ENCODE data around the gene GABRG3.

The GABRG3 gene

DNA sequence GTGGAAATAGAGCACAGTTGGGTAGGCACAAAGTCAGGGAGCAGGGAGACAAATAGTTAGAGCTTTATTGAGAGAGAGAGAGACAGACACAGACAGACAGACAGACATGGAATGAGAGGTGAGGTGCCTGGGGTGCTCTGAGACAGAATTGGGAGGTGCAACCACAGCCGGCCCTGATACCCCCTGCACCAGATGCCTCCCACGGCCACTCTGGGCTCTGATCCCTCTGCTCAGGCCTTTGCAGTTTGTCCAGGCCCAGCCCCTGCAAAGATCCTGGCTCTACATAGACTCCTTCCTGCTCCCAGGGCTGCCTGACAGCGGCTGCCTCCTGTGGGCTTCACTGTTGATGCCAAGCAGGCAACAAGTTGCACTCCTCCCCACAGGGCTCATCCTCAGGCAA is 283.8 kb downstream of the GABRG3 start:
- no peak overlapping the region for H3K27ac ChIP-seq (ENCODE audit: extremely low read depth, low read depth, low read length)
- no peaks in the 10 kb centered on the region for H3K9me3 ChIP-seq (ENCODE audit: control insufficient read depth, insufficient read depth, low read depth, low read length)
- POLR2A ChIA-PET, result no interaction called here
- TF ChIP-seq ZFP37 (tag by site-specific recombination; IDR thresholded peaks at IDR 0.05) (no peak), ZBTB7A (tag by site-specific recombination; IDR thresholded peaks at IDR 0.05; ENCODE audit: low read depth) (no peak), ZNF596 (tag by site-specific recombination; IDR thresholded peaks at IDR 0.05) (no peak), ZNF623 (tag by site-specific recombination; IDR thresholded peaks at IDR 0.05) (no peak), SP7 (tag by site-specific recombination; IDR thresholded peaks at IDR 0.05) (no peak), WT1 (tag by site-specific recombination; IDR thresholded peaks at IDR 0.05) (no peak), OSR2 (tag by site-specific recombination; IDR thresholded peaks at IDR 0.05) (no peak), ZBTB21 (tag by site-specific recombination; IDR thresholded peaks at IDR 0.05) (no peak), ZNF24 (tag by site-specific recombination; IDR thresholded peaks at IDR 0.05) (no peak), SALL2 (tag by site-specific recombination; IDR thresholded peaks at IDR 0.05; ENCODE audit: borderline replicate concordance) (no peak), REPIN1 (tag by site-specific recombination; IDR thresholded peaks at IDR 0.05; ENCODE audit: low read depth) (no peak), ZNF837 (tag by site-specific recombination; IDR thresholded peaks at IDR 0.05) (no peak)
- TF ChIP-seq, protein P1, sequence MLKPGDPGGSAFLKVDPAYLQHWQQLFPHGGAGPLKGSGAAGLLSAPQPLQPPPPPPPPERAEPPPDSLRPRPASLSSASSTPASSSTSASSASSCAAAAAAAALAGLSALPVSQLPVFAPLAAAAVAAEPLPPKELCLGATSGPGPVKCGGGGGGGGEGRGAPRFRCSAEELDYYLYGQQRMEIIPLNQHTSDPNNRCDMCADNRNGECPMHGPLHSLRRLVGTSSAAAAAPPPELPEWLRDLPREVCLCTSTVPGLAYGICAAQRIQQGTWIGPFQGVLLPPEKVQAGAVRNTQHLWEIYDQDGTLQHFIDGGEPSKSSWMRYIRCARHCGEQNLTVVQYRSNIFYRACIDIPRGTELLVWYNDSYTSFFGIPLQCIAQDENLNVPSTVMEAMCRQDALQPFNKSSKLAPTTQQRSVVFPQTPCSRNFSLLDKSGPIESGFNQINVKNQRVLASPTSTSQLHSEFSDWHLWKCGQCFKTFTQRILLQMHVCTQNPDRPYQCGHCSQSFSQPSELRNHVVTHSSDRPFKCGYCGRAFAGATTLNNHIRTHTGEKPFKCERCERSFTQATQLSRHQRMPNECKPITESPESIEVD (tag by site-specific recombination; IDR thresholded peaks at IDR 0.05), result no peak
- TF ChIP-seq, protein P2, sequence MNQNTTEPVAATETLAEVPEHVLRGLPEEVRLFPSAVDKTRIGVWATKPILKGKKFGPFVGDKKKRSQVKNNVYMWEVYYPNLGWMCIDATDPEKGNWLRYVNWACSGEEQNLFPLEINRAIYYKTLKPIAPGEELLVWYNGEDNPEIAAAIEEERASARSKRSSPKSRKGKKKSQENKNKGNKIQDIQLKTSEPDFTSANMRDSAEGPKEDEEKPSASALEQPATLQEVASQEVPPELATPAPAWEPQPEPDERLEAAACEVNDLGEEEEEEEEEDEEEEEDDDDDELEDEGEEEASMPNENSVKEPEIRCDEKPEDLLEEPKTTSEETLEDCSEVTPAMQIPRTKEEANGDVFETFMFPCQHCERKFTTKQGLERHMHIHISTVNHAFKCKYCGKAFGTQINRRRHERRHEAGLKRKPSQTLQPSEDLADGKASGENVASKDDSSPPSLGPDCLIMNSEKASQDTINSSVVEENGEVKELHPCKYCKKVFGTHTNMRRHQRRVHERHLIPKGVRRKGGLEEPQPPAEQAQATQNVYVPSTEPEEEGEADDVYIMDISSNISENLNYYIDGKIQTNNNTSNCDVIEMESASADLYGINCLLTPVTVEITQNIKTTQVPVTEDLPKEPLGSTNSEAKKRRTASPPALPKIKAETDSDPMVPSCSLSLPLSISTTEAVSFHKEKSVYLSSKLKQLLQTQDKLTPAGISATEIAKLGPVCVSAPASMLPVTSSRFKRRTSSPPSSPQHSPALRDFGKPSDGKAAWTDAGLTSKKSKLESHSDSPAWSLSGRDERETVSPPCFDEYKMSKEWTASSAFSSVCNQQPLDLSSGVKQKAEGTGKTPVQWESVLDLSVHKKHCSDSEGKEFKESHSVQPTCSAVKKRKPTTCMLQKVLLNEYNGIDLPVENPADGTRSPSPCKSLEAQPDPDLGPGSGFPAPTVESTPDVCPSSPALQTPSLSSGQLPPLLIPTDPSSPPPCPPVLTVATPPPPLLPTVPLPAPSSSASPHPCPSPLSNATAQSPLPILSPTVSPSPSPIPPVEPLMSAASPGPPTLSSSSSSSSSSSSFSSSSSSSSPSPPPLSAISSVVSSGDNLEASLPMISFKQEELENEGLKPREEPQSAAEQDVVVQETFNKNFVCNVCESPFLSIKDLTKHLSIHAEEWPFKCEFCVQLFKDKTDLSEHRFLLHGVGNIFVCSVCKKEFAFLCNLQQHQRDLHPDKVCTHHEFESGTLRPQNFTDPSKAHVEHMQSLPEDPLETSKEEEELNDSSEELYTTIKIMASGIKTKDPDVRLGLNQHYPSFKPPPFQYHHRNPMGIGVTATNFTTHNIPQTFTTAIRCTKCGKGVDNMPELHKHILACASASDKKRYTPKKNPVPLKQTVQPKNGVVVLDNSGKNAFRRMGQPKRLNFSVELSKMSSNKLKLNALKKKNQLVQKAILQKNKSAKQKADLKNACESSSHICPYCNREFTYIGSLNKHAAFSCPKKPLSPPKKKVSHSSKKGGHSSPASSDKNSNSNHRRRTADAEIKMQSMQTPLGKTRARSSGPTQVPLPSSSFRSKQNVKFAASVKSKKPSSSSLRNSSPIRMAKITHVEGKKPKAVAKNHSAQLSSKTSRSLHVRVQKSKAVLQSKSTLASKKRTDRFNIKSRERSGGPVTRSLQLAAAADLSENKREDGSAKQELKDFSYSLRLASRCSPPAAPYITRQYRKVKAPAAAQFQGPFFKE (tag by site-specific recombination; IDR thresholded peaks at IDR 0.05; ENCODE audit: borderline replicate concordance), result no peak
- TF ChIP-seq, protein P3, sequence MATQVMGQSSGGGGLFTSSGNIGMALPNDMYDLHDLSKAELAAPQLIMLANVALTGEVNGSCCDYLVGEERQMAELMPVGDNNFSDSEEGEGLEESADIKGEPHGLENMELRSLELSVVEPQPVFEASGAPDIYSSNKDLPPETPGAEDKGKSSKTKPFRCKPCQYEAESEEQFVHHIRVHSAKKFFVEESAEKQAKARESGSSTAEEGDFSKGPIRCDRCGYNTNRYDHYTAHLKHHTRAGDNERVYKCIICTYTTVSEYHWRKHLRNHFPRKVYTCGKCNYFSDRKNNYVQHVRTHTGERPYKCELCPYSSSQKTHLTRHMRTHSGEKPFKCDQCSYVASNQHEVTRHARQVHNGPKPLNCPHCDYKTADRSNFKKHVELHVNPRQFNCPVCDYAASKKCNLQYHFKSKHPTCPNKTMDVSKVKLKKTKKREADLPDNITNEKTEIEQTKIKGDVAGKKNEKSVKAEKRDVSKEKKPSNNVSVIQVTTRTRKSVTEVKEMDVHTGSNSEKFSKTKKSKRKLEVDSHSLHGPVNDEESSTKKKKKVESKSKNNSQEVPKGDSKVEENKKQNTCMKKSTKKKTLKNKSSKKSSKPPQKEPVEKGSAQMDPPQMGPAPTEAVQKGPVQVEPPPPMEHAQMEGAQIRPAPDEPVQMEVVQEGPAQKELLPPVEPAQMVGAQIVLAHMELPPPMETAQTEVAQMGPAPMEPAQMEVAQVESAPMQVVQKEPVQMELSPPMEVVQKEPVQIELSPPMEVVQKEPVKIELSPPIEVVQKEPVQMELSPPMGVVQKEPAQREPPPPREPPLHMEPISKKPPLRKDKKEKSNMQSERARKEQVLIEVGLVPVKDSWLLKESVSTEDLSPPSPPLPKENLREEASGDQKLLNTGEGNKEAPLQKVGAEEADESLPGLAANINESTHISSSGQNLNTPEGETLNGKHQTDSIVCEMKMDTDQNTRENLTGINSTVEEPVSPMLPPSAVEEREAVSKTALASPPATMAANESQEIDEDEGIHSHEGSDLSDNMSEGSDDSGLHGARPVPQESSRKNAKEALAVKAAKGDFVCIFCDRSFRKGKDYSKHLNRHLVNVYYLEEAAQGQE (tag by site-specific recombination; IDR thresholded peaks at IDR 0.05), result no peak
- TF ChIP-seq, protein P4, sequence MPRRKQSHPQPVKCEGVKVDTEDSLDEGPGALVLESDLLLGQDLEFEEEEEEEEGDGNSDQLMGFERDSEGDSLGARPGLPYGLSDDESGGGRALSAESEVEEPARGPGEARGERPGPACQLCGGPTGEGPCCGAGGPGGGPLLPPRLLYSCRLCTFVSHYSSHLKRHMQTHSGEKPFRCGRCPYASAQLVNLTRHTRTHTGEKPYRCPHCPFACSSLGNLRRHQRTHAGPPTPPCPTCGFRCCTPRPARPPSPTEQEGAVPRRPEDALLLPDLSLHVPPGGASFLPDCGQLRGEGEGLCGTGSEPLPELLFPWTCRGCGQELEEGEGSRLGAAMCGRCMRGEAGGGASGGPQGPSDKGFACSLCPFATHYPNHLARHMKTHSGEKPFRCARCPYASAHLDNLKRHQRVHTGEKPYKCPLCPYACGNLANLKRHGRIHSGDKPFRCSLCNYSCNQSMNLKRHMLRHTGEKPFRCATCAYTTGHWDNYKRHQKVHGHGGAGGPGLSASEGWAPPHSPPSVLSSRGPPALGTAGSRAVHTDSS (tag by site-specific recombination; IDR thresholded peaks at IDR 0.05), result no peak
- H3K4me1 ChIP-seq (ENCODE audit: control insufficient read depth, insufficient read depth, low read length), result no peaks in the 10 kb centered on the region
- no peak overlapping the region for H3K4me3 ChIP-seq (ENCODE audit: low read depth, low read length)
- CTCF ChIA-PET, result no interaction called here
- H3K36me3 ChIP-seq (ENCODE audit: control insufficient read depth in 2 of 2, insufficient read depth in 1 of 2, low read length in 2 of 2), result no peaks in the 10 kb centered on the region
